K562 (cell line): ENCODE data around the gene CYP2A6. TPM values are rescaled to one million over a fixed set of nuclear protein-coding genes. Genes with fewer than 3 reads are reported as not detected.
"Not testable (repeated sequence)": the region's sequence is repeated elsewhere in the genome, so short reads cannot be mapped to it uniquely, and the experiment has no call there.

Experiments
- ATAC-seq: fragments of 200-7000 bp; cut with Tn5 transposase; 3 replicates; pipeline ENCODE4 v1.9.1; 2020; ENCODE audit warnings: moderate library complexity
- BruUV-seq: library from RNA; stranded (reverse); fragments of 400-500 nt; replicated peaks from 2 replicates; lab custom pipeline; 2021; lab: Mats Ljungman, UMichigan
- CTCF ChIA-PET: fragments of 300-600 bp; formaldehyde crosslinking; extraction: SDS; loops from one replicate; lab custom pipeline; 2021; ENCODE audit warnings: low intra/inter-chr PET ratio; lab: Yijun Ruan, JAX
- POLR2A ChIA-PET: fragments of 300-600, 350-650 bp; sonication (Branson Sonifier 250); formaldehyde crosslinking; extraction: SDS; loops from one replicate; lab custom pipeline; 2021; ENCODE audit warnings: antibody characterized with exemption, inconsistent platforms; lab: Yijun Ruan, JAX
- DNase-seq, 4 experiments: peaks; one replicate each; pipeline versions ENCODE4 v3.0.0 to v3.0.0-alpha.2; 2011 to 2018; ENCODE audit warnings: low spot score in 3 of 4, mixed read lengths in 3 of 4; ENCODE audit errors: extremely low read depth in 1 of 4
- FAIRE-seq: peaks from 2 replicates; lab custom pipeline; 2011; peaks lifted over from hg19 to GRCh38; lab: Jason Lieb, UNC
- H2AFZ ChIP-seq: 2 replicates; pipeline ENCODE4 v1.6.0; 2011; ENCODE audit warnings: low read depth, low read length, control low read depth, inconsistent platforms
- H3K27ac ChIP-seq: fragments of 200-600 bp; 3 replicates; pipeline ENCODE4 v1.8.0; 2011; ENCODE audit warnings: low read depth, mild to moderate bottlenecking, control low read depth, inconsistent platforms, low read length, moderate library complexity, mixed read lengths; ENCODE audit errors: extremely low read depth
- H3K27me3 ChIP-seq, 2 experiments: fragments of 300-600 bp in 1 of 2; 2 replicates in 1 of 2; 3 replicates in 1 of 2; pipeline versions ENCODE4 v1.6.0 to v1.8.0; 2011; ENCODE audit warnings: inconsistent platforms in 2 of 2, low read length in 2 of 2, mild to moderate bottlenecking in 1 of 2, mixed read lengths in 1 of 2, moderate library complexity in 1 of 2; ENCODE audit not compliant: control insufficient read depth in 2 of 2, insufficient read depth in 2 of 2
- H3K36me3 ChIP-seq: fragments of 300-600 bp; 3 replicates; pipeline ENCODE4 v1.8.0; 2011; ENCODE audit warnings: mild to moderate bottlenecking, low read length, inconsistent platforms; ENCODE audit not compliant: control insufficient read depth, insufficient read depth
- H3K4me1 ChIP-seq, 2 experiments: fragments of 200-600 bp in 1 of 2; replicated peaks in 1 of 2; 2 replicates in 1 of 2; 3 replicates in 1 of 2; pipeline versions ENCODE4 v1.5.1 to v1.8.0; 2011; ENCODE audit warnings: inconsistent platforms in 2 of 2, low read length in 2 of 2, mild to moderate bottlenecking in 1 of 2, mixed read lengths in 1 of 2, moderate library complexity in 1 of 2; ENCODE audit not compliant: control insufficient read depth in 2 of 2, insufficient read depth in 2 of 2
- H3K4me2 ChIP-seq: 2 replicates; pipeline ENCODE4 v1.6.1; 2011; ENCODE audit warnings: low read length, control low read depth, inconsistent platforms, mixed read lengths; ENCODE audit not compliant: insufficient read depth
- H3K4me3 ChIP-seq: fragments of 200-600 bp; sonication (generic), shearing (Covaris generic); 2 replicates; pipeline ENCODE4 v1.5.1; 2016; ENCODE audit warnings: control low read depth, inconsistent platforms
- H3K79me2 ChIP-seq: fragments of 200-600 bp; 3 replicates; pipeline ENCODE4 v1.8.0; 2011; ENCODE audit warnings: low read length, inconsistent platforms; ENCODE audit not compliant: control insufficient read depth, insufficient read depth
- H3K9ac ChIP-seq, 2 experiments: 2 replicates each; pipeline versions ENCODE4 v1.6.0 to v1.6.1; 2011; ENCODE audit warnings: low read depth in 2 of 2, low read length in 2 of 2, control low read depth in 1 of 2, inconsistent platforms in 1 of 2, mild to moderate bottlenecking in 1 of 2, mixed read lengths in 1 of 2; ENCODE audit not compliant: insufficient read depth in 1 of 2
- H3K9me1 ChIP-seq: one replicate; pipeline ENCODE4 v1.6.0; 2011; ENCODE audit warnings: inconsistent platforms, mild to moderate bottlenecking, low read length, moderate library complexity; ENCODE audit not compliant: control insufficient read depth, insufficient read depth
- H3K9me3 ChIP-seq: replicated peaks from 2 replicates; pipeline ENCODE4 v1.5.1; 2011; ENCODE audit warnings: low read depth, low read length, inconsistent platforms; ENCODE audit not compliant: control insufficient read depth, insufficient read depth
- H4K20me1 ChIP-seq: replicated peaks from 2 replicates; pipeline ENCODE4 v1.6.1; 2011; ENCODE audit warnings: low read length, inconsistent platforms, mixed read lengths; ENCODE audit not compliant: control insufficient read depth, insufficient read depth
- CTBP1 ChIP-seq: fragments of 450-650 bp; IDR thresholded peaks from 2 replicates; pipeline ENCODE4 v1.6.1; 2016; ENCODE audit warnings: borderline replicate concordance
- CXXC5 ChIP-seq: fragments of 250-450 bp; sonication (Bioruptor Pico); IDR thresholded peaks from 2 replicates; pipeline ENCODE4 v1.8.0; 2022; ENCODE audit warnings: inconsistent platforms, mild to moderate bottlenecking, moderate library complexity
- ESRRA ChIP-seq: fragments of 450-650 bp; IDR thresholded peaks from 2 replicates; pipeline ENCODE4 v1.6.1; 2014; ENCODE audit warnings: low read depth, mild to moderate bottlenecking, moderate library complexity, borderline replicate concordance
- HNRNPLL ChIP-seq: fragments of 200-400 bp; formaldehyde crosslinking; IDR thresholded peaks from 2 replicates; pipeline ENCODE4 v1.6.1; 2017; ENCODE audit warnings: low read length, low read depth, mild to moderate bottlenecking; ENCODE audit not compliant: poor library complexity, severe bottlenecking
- KDM2B ChIP-seq: fragments of 250-450 bp; sonication (Bioruptor Pico); IDR thresholded peaks from 2 replicates; pipeline ENCODE4 v1.8.0; 2021; ENCODE audit warnings: mild to moderate bottlenecking, moderate library complexity
- KDM5B ChIP-seq: fragments of 200-600 bp; sonication (generic); IDR thresholded peaks from 2 replicates; pipeline ENCODE4 v1.6.1; 2012; ENCODE audit warnings: low read depth, mild to moderate bottlenecking, moderate library complexity, low read length, control low read depth, inconsistent platforms; ENCODE audit not compliant: insufficient replicate concordance
- MYNN ChIP-seq, 2 experiments: sonication (generic); formaldehyde crosslinking in 1 of 2; IDR thresholded peaks; 2 replicates each; pipeline versions ENCODE4 v1.5.0 to v1.6.1; 2016 to 2020; ENCODE audit warnings: antibody characterized with exemption in 1 of 2, missing genetic modification reagents in 1 of 2
- POLR2A ChIP-seq: fragments of 450-650 bp; conservative IDR thresholded peaks from 2 replicates; pipeline ENCODE4 v1.6.1; 2016
- POLR2AphosphoS2 ChIP-seq: IDR thresholded peaks from 2 replicates; pipeline ENCODE4 v1.6.1; 2012; ENCODE audit warnings: low read length, improper control_type of control experiment
- RBFOX2 ChIP-seq: fragments of 200-400 bp; formaldehyde crosslinking; IDR thresholded peaks from 2 replicates; pipeline ENCODE4 v1.6.1; 2017; ENCODE audit warnings: low read depth, mild to moderate bottlenecking, low read length, moderate library complexity
- TEAD1 ChIP-seq, 2 experiments: fragments of 450-650 bp in 1 of 2; sonication (generic) in 1 of 2; formaldehyde crosslinking; IDR thresholded peaks; 2 replicates each; pipeline versions ENCODE4 v1.4.0 to v1.8.0; 2020 to 2022; ENCODE audit warnings: mild to moderate bottlenecking in 2 of 2, missing genetic modification reagents in 1 of 2
- ZFP36 ChIP-seq: fragments of 150-350 bp; IDR thresholded peaks from 2 replicates; pipeline ENCODE4 v1.6.1; 2018; ENCODE audit warnings: low read length, low read depth; ENCODE audit not compliant: partially characterized antibody
- ZFX ChIP-seq: sonication (generic); formaldehyde crosslinking; IDR thresholded peaks from 2 replicates; pipeline ENCODE4 v1.8.0; 2022; ENCODE audit warnings: mild to moderate bottlenecking, missing genetic modification reagents, moderate library complexity
- WGBS: fragments of 100-300 bp; shearing (Covaris generic); methylation state at CpG from one replicate; pipeline ENCODE4 v1.1.6; 2016; ENCODE audit warnings: low coverage, mixed read lengths; ENCODE audit not compliant: insufficient coverage; ENCODE audit errors: missing lambda C conversion rate; 5-methylcytosine and 5-hydroxymethylcytosine counted together
- in situ Hi-C: fragments of 300-500 bp; cut with MboI; formaldehyde crosslinking; loops from 4 replicates; pipeline ENCODE4 v1.15.0; 2018; ENCODE audit warnings: inconsistent platforms, mixed read lengths
- intact Hi-C: fragments of 100-400 bp; cut with micrococcal nuclease; formaldehyde crosslinking; loops from 2 replicates; pipeline ENCODE4 v1.14.2; 2022
- polyA plus RNA-seq, 8 experiments: library from polyadenylated mRNA; depleted of rRNA in 4 of 8; stranded (reverse) in 5 of 8; unstranded in 3 of 8; fragments of >200 nt; fragmentation: Nextera tagmentation in 2 of 8; fragmentation: Illumina TruSeq in 1 of 8; extraction: Ambion mirVana in 2 of 8; extraction: Trizol in 1 of 8; gene quantifications; 2 replicates each; pipeline versions ENCODE4 v1.2.1 to v1.2.3, GENCODE V29; 2011 to 2014; ENCODE audit warnings: inconsistent platforms in 1 of 8, missing spikeins in 1 of 8
- total RNA-seq, 7 experiments: library from RNA; depleted of rRNA in 6 of 7; stranded (reverse); fragments of >200 nt in 6 of 7; fragmentation: Illumina TruSeq in 2 of 7; extraction: Trizol in 2 of 7; gene quantifications; 2 replicates each; pipeline versions ENCODE4 v1.2.1 to v1.2.3, GENCODE V29; 2011 to 2021; ENCODE audit warnings: low replicate concordance in 1 of 7
- TF ChIP-seq, protein P1 (sequence below): sonication (generic); formaldehyde crosslinking; IDR thresholded peaks from 2 replicates; pipeline ENCODE4 v1.9.0; 2022; ENCODE audit warnings: mild to moderate bottlenecking, missing genetic modification reagents
- TF ChIP-seq, protein P2 (sequence below), 2 experiments: IDR thresholded peaks; 2 replicates each; pipeline ENCODE4 v1.6.1; 2011; ENCODE audit warnings: borderline replicate concordance in 1 of 2, control low read depth in 1 of 2, low read depth in 1 of 2, low read length in 1 of 2, mild to moderate bottlenecking in 1 of 2, mixed read lengths in 1 of 2, moderate library complexity in 1 of 2; ENCODE audit not compliant: insufficient read depth in 1 of 2, insufficient read length in 1 of 2, poor library complexity in 1 of 2, severe bottlenecking in 1 of 2; ENCODE audit errors: extremely low read depth in 1 of 2
- TF ChIP-seq, protein P3 (sequence below), 2 experiments: fragments of 200-800 bp in 1 of 2; sonication (Bioruptor generic) in 1 of 2; sonication (generic) in 1 of 2; formaldehyde crosslinking in 1 of 2; IDR thresholded peaks in 1 of 2; conservative IDR thresholded peaks in 1 of 2; 2 replicates each; pipeline versions ENCODE4 v1.5.0 to v1.6.1; 2016 to 2020; ENCODE audit warnings: missing compliant biosample characterization in 1 of 2, missing genetic modification characterization in 1 of 2, missing genetic modification reagents in 1 of 2

CYP2A6 gene
- total and polyA plus RNA-seq, 9 of the 15 experiments (the other 6 are each of a cell fraction or from before 2014, with no cell fraction given) = 0.31 TPM; not detected in 8

DNA sequence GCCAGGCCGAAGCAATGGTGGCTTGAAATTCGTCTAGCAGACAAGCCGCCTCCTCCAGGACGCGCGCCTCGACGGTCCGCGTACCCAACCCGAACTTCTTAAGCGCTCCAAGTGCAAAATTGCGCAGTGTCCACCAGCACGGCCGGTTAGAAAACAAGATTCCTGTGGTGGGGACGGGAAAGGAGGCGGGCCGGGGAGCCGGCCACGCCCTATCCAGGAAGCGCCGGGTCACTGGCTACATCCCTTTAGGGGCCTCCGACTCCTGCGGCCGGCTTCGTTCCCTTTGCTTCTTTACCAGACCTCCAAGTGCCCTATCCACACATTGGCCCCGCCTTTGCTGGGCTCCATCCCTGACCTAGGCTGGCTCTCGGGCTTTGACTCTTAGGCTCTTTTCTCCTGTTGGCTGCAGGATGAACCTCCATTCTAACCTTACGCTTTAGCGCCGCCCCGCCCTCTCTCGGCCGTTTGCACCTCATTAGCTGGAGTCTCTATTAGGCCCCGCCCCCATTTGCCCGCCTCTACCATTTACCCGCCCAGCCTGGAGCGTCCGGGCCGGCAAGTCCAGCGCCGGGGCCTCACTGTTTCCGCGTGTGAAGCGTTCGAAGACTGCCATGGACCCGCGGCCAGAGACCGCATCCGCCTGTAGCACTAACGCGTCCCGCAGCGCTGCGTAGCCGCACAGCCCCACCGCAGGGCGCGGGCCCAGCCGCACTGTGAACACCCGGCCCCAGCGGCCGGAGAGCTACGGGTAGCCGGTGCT, 39.4 kb downstream of the CYP2A6 start:
- H3K4me2 ChIP-seq = peak overlapping the region; percentile 74
- H3K36me3 ChIP-seq = peaks cover 39% of the 10 kb centered on the region
- ATAC-seq (peak; percentile 85), FAIRE-seq (peak; percentile 95), DNase-seq (peak; percentile 60 to 86 (median 60))
- H3K9ac ChIP-seq = peak overlapping the region; percentile 67 to 90
- H3K27ac ChIP-seq = peak overlapping the region; percentile 81
- H3K9me3 ChIP-seq; BruUV-seq; CTCF ChIA-PET; H3K27me3 ChIP-seq; intact Hi-C loops; TF ChIP-seq MYNN (CRISPR knock-in tag; IDR thresholded peaks at IDR 0.05): not testable (repeated sequence)
- peaks cover 16% of the 10 kb centered on the region for H4K20me1 ChIP-seq
- peaks cover 19 to 59% of the 10 kb centered on the region in 2 experiments; a peak in 4 of 5 replicates for H3K4me1 ChIP-seq
- H3K9me1 ChIP-seq = peaks cover 12% of the 10 kb centered on the region
- H3K79me2 ChIP-seq = peaks cover 23% of the 10 kb centered on the region
- POLR2A ChIA-PET = interaction anchor here (0.6 to 1.4 kb wide), 6 partner anchors 8 to 146 kb away, joined by 3 to 4 read pairs (median 4); partner anchors contain the start of gene RAB4B
- in situ Hi-C loops = loop anchor here (5.0 kb wide), 1 partner anchor 321 kb away; no protein-coding TSS in a partner anchor
- peak overlapping the region; percentile 46 for H3K4me3 ChIP-seq
- WGBS = 7% methylated on average over 51 of the region's 65 CpGs
- H2AFZ ChIP-seq = peak overlapping the region; percentile 85
- TF ChIP-seq ZFX (peak; percentile 36), ZFP36 (peak; percentile 76), KDM5B (peak; percentile 13), POLR2AphosphoS2 (0 out of 2 replicates have a peak, but pooled peaks have one; percentile 14), POLR2A (peak; percentile 54; the same call in 1 of the 2 replicates), CTBP1 (peak; percentile 45; the same call in 1 of the 2 replicates), TEAD1 (CRISPR knock-in tag; IDR thresholded peaks at IDR 0.05) (0 out of 4 replicates have a peak, but pooled peaks of 1 of the 2 experiments have one; percentile 33), ESRRA (peak; percentile 17; the same call in 1 of the 2 replicates), RBFOX2 (peak; percentile 63), MYNN (IDR thresholded peaks at IDR 0.05) (0 out of 2 replicates have a peak, but pooled peaks have one; percentile 25), HNRNPLL (peak; percentile 57), KDM2B (CRISPR knock-in tag) (0 out of 2 replicates have a peak, but pooled peaks have one; percentile 24), CXXC5 (peak; percentile 43; the same call in 1 of the 2 replicates)
- TF ChIP-seq, protein P1, sequence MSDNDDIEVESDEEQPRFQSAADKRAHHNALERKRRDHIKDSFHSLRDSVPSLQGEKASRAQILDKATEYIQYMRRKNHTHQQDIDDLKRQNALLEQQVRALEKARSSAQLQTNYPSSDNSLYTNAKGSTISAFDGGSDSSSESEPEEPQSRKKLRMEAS (CRISPR knock-in tag) = 0 out of 2 replicates have a peak, but pooled peaks have one; percentile 9
- TF ChIP-seq, protein P2, sequence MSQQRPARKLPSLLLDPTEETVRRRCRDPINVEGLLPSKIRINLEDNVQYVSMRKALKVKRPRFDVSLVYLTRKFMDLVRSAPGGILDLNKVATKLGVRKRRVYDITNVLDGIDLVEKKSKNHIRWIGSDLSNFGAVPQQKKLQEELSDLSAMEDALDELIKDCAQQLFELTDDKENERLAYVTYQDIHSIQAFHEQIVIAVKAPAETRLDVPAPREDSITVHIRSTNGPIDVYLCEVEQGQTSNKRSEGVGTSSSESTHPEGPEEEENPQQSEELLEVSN (IDR thresholded peaks at IDR 0.05; ENCODE audit: borderline replicate concordance in 1 of 2, extremely low read depth in 1 of 2, insufficient read depth in 1 of 2, insufficient read length in 1 of 2, low read depth in 1 of 2, low read length in 1 of 2, poor library complexity in 1 of 2, severe bottlenecking in 1 of 2) = peak; percentile 49 to 73
- TF ChIP-seq, protein P3, sequence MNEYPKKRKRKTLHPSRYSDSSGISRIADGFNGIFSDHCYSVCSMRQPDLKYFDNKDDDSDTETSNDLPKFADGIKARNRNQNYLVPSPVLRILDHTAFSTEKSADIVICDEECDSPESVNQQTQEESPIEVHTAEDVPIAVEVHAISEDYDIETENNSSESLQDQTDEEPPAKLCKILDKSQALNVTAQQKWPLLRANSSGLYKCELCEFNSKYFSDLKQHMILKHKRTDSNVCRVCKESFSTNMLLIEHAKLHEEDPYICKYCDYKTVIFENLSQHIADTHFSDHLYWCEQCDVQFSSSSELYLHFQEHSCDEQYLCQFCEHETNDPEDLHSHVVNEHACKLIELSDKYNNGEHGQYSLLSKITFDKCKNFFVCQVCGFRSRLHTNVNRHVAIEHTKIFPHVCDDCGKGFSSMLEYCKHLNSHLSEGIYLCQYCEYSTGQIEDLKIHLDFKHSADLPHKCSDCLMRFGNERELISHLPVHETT (CRISPR knock-in tag; conservative IDR thresholded peaks at IDR 0.05 in 1 of 2, IDR thresholded peaks at IDR 0.05 in 1 of 2) = 0 out of 4 replicates have a peak, but pooled peaks of 1 of the 2 experiments have one; percentile 14
